HG02870 (cell line): ENCODE results near the gene SLC12A7.

Source experiments
- ATAC-seq: cut with Tn5 transposase; IDR thresholded peaks from one replicate; pipeline ENCODE4 v1.9.1; 2021; ENCODE audit warnings: mild to moderate bottlenecking, moderate library complexity; ENCODE audit not compliant: unreplicated experiment

SLC12A7 gene

GRCh38 chr5:1038417-1039209, 73.2 kb downstream of the SLC12A7 start:
- ATAC-seq, result no peak

- ATAC-seq, result no peak
Measured at GRCh38 chr5:1037671-1038416, 74.0 kb downstream of the SLC12A7 start.

- ATAC-seq, result no peak
Measured at GRCh38 chr5:1037123-1037670, 74.7 kb downstream of the SLC12A7 start.

GRCh38 chr5:1036504-1037122, 75.2 kb downstream of the SLC12A7 start:
- no peak for ATAC-seq

GRCh38 chr5:1035421-1036405, 76.2 kb downstream of the SLC12A7 start:
- no peak for ATAC-seq

GRCh38 chr5:1034986-1035385, 76.9 kb downstream of the SLC12A7 start:
- ATAC-seq, result no peak

GRCh38 chr5:1034421-1034905, 77.4 kb downstream of the SLC12A7 start:
- ATAC-seq, result no peak

GRCh38 chr5:1033606-1034420, 78.0 kb downstream of the SLC12A7 start:
- no peak for ATAC-seq

GRCh38 chr5:1033178-1033577, 78.7 kb downstream of the SLC12A7 start:
- ATAC-seq, result no peak

- no peak for ATAC-seq
Measured at GRCh38 chr5:1032551-1033027, 79.3 kb downstream of the SLC12A7 start.

- no peak for ATAC-seq
Measured at GRCh38 chr5:1032011-1032410, 79.9 kb downstream of the SLC12A7 start.

- no peak for ATAC-seq
Measured at GRCh38 chr5:1031306-1031959, 80.4 kb downstream of the SLC12A7 start.

GRCh38 chr5:1030801-1031271, 81.0 kb downstream of the SLC12A7 start:
- ATAC-seq, result no peak

GRCh38 chr5:1029945-1030625, 81.8 kb downstream of the SLC12A7 start:
- no peak for ATAC-seq

- no peak for ATAC-seq
Measured at GRCh38 chr5:1029282-1029944, 82.5 kb downstream of the SLC12A7 start.

GRCh38 chr5:1028481-1029281, 83.2 kb downstream of the SLC12A7 start:
- no peak for ATAC-seq
